HepG2 (cell line): ENCODE data around the gene RNF13. TPM values are rescaled to one million over a fixed set of nuclear protein-coding genes. Genes with fewer than 3 reads are reported as not detected.

Experiments
- BHLHE40 ChIP-seq: IDR thresholded peaks from 2 replicates; pipeline ENCODE4 v1.6.1; 2011; ENCODE audit warnings: low read length, improper control_type of control experiment
- BRF2 ChIP-seq: sonication (generic); formaldehyde crosslinking; IDR thresholded peaks from 2 replicates; pipeline ENCODE4 v1.8.1; 2022; ENCODE audit warnings: mild to moderate bottlenecking, missing genetic modification reagents
- DBP ChIP-seq: sonication (generic); formaldehyde crosslinking; IDR thresholded peaks from 2 replicates; pipeline ENCODE4 v1.4.0; 2020; ENCODE audit warnings: missing genetic modification reagents; ENCODE audit errors: not compliant biosample characterization
- ETV5 ChIP-seq: IDR thresholded peaks from 2 replicates; pipeline ENCODE4 v1.6.1; 2018; ENCODE audit warnings: missing biosample characterization, missing genetic modification reagents, inconsistent platforms, borderline replicate concordance
- EZH2 ChIP-seq: conservative IDR thresholded peaks from 2 replicates; pipeline ENCODE4 v1.6.1; 2012; ENCODE audit warnings: mild to moderate bottlenecking, low read depth, low read length, moderate library complexity
- FOXA1 ChIP-seq, 2 experiments: fragments of 450-650 bp in 1 of 2; sonication (generic) in 1 of 2; formaldehyde crosslinking in 1 of 2; IDR thresholded peaks; 2 replicates each; pipeline versions ENCODE4 v1.4.0 to v1.6.1; 2016 to 2020; ENCODE audit warnings: missing genetic modification reagents in 1 of 2
- FOXK2 ChIP-seq: fragments of 450-650 bp; IDR thresholded peaks from 2 replicates; pipeline ENCODE4 v1.6.1; 2016
- HNRNPK ChIP-seq: fragments of 200-400 bp; formaldehyde crosslinking; IDR thresholded peaks from 2 replicates; pipeline ENCODE4 v1.6.1; 2018; ENCODE audit warnings: low read length, low read depth, moderate library complexity, mild to moderate bottlenecking; ENCODE audit not compliant: poor library complexity, severe bottlenecking
- MBNL3 ChIP-seq: fragments of 250-450 bp; sonication (Bioruptor Pico); conservative IDR thresholded peaks from 2 replicates; pipeline ENCODE4 v1.8.0; 2022; ENCODE audit warnings: mild to moderate bottlenecking, inconsistent platforms
- MED13 ChIP-seq: sonication (generic); formaldehyde crosslinking; IDR thresholded peaks from 2 replicates; pipeline ENCODE4 v1.5.0; 2020; ENCODE audit warnings: missing genetic modification reagents
- MTA1 ChIP-seq: sonication (generic); formaldehyde crosslinking; IDR thresholded peaks from 2 replicates; pipeline ENCODE4 v1.4.0; 2020; ENCODE audit warnings: missing genetic modification reagents, mild to moderate bottlenecking, borderline replicate concordance
- MXD4 ChIP-seq: IDR thresholded peaks from 2 replicates; pipeline ENCODE4 v1.6.1; 2016; ENCODE audit warnings: mild to moderate bottlenecking, missing biosample characterization, missing genetic modification reagents
- PAF1 ChIP-seq: IDR thresholded peaks from 2 replicates; pipeline ENCODE4 v1.6.1; 2016; ENCODE audit warnings: missing genetic modification reagents, missing compliant biosample characterization
- PAX8 ChIP-seq: sonication (generic); formaldehyde crosslinking; IDR thresholded peaks from 2 replicates; pipeline ENCODE4 v1.8.0; 2022; ENCODE audit warnings: mild to moderate bottlenecking, missing genetic modification reagents, borderline replicate concordance
- PLRG1 ChIP-seq: fragments of 450-650 bp; conservative IDR thresholded peaks from 2 replicates; pipeline ENCODE4 v1.6.1; 2016
- PLSCR1 ChIP-seq: sonication (generic); formaldehyde crosslinking; IDR thresholded peaks from 2 replicates; pipeline ENCODE4 v1.5.0; 2020; ENCODE audit warnings: missing genetic modification reagents, mild to moderate bottlenecking, borderline replicate concordance
- PRPF4 ChIP-seq: fragments of 200-400 bp; formaldehyde crosslinking; IDR thresholded peaks from 2 replicates; pipeline ENCODE4 v1.6.1; 2016; ENCODE audit warnings: low read length, low read depth; ENCODE audit not compliant: poor library complexity, severe bottlenecking
- RAD21 ChIP-seq: fragments of 450-650 bp; formaldehyde crosslinking; IDR thresholded peaks from 2 replicates; pipeline ENCODE4 v1.5.0; 2020; ENCODE audit warnings: mild to moderate bottlenecking
- SNAPC2 ChIP-seq: sonication (generic); formaldehyde crosslinking; IDR thresholded peaks from 2 replicates; pipeline ENCODE4 v1.8.1; 2022; ENCODE audit warnings: mild to moderate bottlenecking, missing genetic modification reagents
- ZNF136 ChIP-seq: sonication (generic); formaldehyde crosslinking; IDR thresholded peaks from 2 replicates; pipeline ENCODE4 v1.8.1; 2022; ENCODE audit warnings: low read depth, mild to moderate bottlenecking, moderate library complexity, missing genetic modification reagents
- ZNF629 ChIP-seq: sonication (generic); formaldehyde crosslinking; conservative IDR thresholded peaks from 2 replicates; pipeline ENCODE4 v1.5.0; 2020; ENCODE audit warnings: missing genetic modification reagents
- polyA plus RNA-seq, 8 experiments: library from polyadenylated mRNA; depleted of rRNA in 3 of 8; stranded (reverse) in 7 of 8; unstranded in 1 of 8; fragments of >200 nt; fragmentation: Illumina TruSeq in 4 of 8; extraction: Trizol in 4 of 8; gene quantifications; 2 replicates each; pipeline versions ENCODE4 v1.2.1 to v1.2.3, GENCODE V29; 2011 to 2016; ENCODE audit warnings: low read depth in 4 of 8, missing spikeins in 1 of 8, mixed read lengths in 1 of 8; ENCODE audit not compliant: insufficient read depth in 1 of 8
- total RNA-seq, 5 experiments: library from RNA; depleted of rRNA; stranded (reverse); fragments of >200 nt; fragmentation: Illumina TruSeq; extraction: Trizol; gene quantifications; 2 replicates each; pipeline ENCODE4 v1.2.3, GENCODE V29; 2016; ENCODE audit warnings: low read depth in 1 of 5
- TF ChIP-seq, protein P1 (sequence below): sonication (generic); formaldehyde crosslinking; IDR thresholded peaks from 2 replicates; pipeline ENCODE4 v1.4.0; 2020; ENCODE audit warnings: low read depth, missing genetic modification reagents
- TF ChIP-seq, protein P2 (sequence below): sonication (generic); formaldehyde crosslinking; conservative IDR thresholded peaks from 2 replicates; pipeline ENCODE4 v1.8.0; 2022; ENCODE audit warnings: low read depth, missing genetic modification reagents

RNF13 gene
- total and polyA plus RNA-seq, 2 of the 13 experiments (the other 11 are each of a cell fraction or from before 2014, with no cell fraction given) = 39.8 to 46.0 TPM

- TF ChIP-seq, protein P1, sequence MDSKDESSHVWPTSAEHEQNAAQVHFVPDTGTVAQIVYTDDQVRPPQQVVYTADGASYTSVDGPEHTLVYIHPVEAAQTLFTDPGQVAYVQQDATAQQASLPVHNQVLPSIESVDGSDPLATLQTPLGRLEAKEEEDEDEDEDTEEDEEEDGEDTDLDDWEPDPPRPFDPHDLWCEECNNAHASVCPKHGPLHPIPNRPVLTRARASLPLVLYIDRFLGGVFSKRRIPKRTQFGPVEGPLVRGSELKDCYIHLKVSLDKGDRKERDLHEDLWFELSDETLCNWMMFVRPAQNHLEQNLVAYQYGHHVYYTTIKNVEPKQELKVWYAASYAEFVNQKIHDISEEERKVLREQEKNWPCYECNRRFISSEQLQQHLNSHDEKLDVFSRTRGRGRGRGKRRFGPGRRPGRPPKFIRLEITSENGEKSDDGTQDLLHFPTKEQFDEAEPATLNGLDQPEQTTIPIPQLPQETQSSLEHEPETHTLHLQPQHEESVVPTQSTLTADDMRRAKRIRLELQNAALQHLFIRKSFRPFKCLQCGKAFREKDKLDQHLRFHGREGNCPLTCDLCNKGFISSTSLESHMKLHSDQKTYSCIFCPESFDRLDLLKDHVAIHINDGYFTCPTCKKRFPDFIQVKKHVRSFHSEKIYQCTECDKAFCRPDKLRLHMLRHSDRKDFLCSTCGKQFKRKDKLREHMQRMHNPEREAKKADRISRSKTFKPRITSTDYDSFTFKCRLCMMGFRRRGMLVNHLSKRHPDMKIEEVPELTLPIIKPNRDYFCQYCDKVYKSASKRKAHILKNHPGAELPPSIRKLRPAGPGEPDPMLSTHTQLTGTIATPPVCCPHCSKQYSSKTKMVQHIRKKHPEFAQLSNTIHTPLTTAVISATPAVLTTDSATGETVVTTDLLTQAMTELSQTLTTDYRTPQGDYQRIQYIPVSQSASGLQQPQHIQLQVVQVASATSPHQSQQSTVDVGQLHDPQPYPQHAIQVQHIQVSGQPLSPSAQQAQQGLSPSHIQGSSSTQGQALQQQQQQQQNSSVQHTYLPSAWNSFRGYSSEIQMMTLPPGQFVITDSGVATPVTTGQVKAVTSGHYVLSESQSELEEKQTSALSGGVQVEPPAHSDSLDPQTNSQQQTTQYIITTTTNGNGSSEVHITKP (CRISPR knock-in tag) = no peak
- 0 out of 2 replicates have a peak, but pooled peaks have one; percentile 7 for TF ChIP-seq MXD4 (CRISPR knock-in tag)
- TF ChIP-seq ZNF136 = no peak
- no peak for TF ChIP-seq ZNF629
- TF ChIP-seq PLSCR1 (CRISPR knock-in tag) = no peak
- TF ChIP-seq PRPF4 = no peak
- no peak for TF ChIP-seq MBNL3 (CRISPR knock-in tag)
- TF ChIP-seq EZH2 = no peak
- no peak for TF ChIP-seq MED13 (CRISPR knock-in tag)
- TF ChIP-seq MTA1 (CRISPR knock-in tag) = no peak
- no peak; the same call in 1 of the 2 replicates for TF ChIP-seq PAX8
- TF ChIP-seq BRF2 (CRISPR knock-in tag) = no peak
- TF ChIP-seq RAD21 (CRISPR knock-in tag) = no peak
- TF ChIP-seq BHLHE40 = no peak
- TF ChIP-seq FOXK2 = no peak
- TF ChIP-seq FOXA1 (IDR thresholded peaks at IDR 0.05) = no peak
- no peak for TF ChIP-seq FOXA1 (CRISPR knock-in tag; IDR thresholded peaks at IDR 0.05)
- TF ChIP-seq DBP = no peak
- TF ChIP-seq, protein P2, sequence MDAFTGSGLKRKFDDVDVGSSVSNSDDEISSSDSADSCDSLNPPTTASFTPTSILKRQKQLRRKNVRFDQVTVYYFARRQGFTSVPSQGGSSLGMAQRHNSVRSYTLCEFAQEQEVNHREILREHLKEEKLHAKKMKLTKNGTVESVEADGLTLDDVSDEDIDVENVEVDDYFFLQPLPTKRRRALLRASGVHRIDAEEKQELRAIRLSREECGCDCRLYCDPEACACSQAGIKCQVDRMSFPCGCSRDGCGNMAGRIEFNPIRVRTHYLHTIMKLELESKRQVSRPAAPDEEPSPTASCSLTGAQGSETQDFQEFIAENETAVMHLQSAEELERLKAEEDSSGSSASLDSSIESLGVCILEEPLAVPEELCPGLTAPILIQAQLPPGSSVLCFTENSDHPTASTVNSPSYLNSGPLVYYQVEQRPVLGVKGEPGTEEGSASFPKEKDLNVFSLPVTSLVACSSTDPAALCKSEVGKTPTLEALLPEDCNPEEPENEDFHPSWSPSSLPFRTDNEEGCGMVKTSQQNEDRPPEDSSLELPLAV = no peak
- TF ChIP-seq HNRNPK = no peak
- no peak for TF ChIP-seq PAF1 (CRISPR knock-in tag)
- no peak for TF ChIP-seq PLRG1
- no peak for TF ChIP-seq SNAPC2 (CRISPR knock-in tag)
- TF ChIP-seq ETV5 (CRISPR knock-in tag) = no peak
Measured at GRCh38 chr3:149971403-149972075, 158.5 kb downstream of the RNF13 start (continued).
